ENCODE data around the gene GAS6.
A peak's percentile ranks its signal among the peaks of the same experiment; 100 is the strongest.
"Not testable (repeated sequence)": the region's sequence is repeated elsewhere in the genome, so short reads cannot be mapped to it uniquely, and the experiment has no call there.

The GAS6 gene

GRCh38 chr13:113886561-113887112 is 22.8 kb upstream of the GAS6 start:
- no peak for DNase-seq

- DNase-seq: no peak
Observed at GRCh38 chr13:113884821-113885220, 20.9 kb upstream of the GAS6 start.

DNA sequence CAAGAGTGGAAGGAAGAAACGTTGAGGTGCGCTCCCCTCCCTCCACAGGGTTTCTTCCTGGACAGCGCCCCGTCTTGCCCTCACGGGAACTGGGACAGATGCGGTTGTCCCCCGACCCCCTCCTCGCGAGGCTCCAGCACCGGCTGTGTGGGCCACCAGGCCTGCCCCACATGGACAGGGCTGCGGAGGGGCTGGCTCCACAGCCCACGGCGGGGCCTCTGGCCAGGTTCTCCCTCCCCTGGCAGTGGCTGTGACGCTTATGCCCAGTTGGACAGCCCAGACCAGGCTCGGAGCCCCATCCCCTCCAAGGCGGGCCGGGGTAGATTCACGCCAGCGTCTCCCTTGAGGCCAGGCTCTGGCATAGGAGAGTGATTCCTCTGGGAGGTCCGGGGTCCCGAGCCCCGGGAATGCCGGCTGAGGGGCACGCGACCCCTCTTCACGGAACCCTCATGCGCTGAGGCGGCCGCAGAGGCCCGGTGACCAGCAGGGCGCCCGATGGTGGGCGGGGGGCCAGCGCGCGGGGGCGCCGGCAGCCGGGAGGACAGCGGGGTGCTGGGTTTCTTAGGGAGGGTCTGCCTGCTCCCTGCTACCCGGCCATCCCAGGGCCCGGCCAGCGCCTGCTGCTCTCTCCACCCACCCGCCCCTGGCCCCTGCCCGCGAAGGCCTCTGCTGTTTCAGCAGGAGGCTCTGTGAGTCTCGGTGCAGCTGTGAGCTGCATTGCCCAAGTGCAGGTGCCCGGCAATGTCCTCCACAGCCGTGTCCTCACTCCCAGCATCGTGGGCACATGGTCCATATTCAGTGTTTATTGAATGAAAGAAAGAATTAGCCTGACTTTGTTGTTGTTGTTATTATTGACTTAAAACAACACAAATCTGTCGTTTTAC is 20.3 kb upstream of the GAS6 start:
- no peak for DNase-seq

DNA sequence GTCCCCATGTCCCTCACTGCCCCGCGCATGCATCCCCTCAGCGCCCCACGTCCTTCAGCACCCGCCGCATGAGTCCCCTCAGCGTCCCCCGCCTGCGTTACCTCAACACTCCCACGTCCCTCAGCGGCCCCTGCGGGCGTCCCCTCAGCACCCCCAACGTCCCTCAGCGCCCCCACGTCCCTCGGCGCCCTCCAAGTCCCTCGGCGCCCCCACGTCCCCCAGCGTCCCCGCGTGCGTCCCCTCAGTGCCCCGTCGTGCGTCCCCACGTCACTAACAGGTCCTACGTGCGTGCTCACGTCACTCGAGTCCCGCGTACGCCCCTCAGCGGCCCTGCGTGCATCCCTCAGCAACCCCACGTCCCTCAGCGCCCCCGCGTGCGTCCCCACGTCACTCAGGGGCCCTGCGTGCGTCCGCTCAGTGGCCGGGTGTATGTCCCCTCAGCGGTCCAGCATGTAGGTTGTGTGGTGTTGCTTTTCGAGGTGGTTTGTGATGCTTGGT is 19.5 kb upstream of the GAS6 start:
- DNase-seq: no peak

GRCh38 chr13:113882716-113883115 is 18.8 kb upstream of the GAS6 start:
- no peak for DNase-seq

DNA sequence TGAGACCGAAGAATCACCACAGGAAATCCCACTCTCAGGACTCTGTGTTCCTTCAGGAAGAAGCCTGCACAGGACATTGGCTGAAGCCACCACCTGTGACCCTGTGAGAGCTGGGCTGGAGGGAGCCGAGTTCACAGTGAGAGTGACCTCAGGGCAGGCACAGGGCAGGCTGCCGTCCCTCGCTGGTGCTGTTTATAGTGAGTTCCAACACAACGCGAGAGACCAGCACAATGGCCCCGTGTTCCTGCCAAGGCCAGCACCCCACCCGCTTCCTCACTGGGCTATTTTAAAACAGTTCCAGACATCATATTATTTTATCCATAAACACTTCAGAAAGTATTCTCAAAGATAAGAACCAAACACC is 18.4 kb upstream of the GAS6 start:
- no peak for DNase-seq

DNA sequence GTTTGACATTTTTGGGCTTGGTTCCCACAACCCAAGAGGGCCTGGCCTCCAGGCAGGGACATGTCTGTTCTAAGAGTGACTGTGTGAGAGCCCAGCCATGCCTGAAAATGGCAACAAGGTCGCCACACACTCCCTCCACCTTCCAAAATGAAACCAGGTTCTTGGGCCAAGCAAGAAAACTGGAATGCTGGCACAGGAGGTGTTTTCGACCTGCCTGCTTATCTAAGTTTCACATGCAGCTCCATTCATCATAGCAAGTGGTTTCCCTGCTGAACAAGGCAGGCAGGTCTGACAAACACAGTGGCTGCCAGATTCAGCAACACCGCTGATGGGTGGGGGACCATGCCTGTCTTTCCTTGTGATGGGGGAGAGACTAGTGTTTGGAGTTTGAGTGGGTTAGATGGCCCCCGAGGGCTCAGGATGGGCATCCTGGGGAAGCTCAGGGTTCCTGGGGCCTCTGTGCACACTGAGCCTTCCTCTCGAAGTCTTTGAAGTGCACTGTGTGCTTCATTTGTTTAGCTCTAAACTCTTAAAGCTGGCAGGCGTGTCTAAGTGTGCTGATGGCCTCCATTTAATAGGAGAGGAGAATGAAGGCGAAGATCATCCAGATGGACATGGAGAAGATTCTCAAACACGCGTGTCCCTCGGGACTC is 17.9 kb upstream of the GAS6 start:
- DNase-seq: no peak

GRCh38 chr13:113880651-113881611 is 17.1 kb upstream of the GAS6 start:
- no peak for DNase-seq

DNA sequence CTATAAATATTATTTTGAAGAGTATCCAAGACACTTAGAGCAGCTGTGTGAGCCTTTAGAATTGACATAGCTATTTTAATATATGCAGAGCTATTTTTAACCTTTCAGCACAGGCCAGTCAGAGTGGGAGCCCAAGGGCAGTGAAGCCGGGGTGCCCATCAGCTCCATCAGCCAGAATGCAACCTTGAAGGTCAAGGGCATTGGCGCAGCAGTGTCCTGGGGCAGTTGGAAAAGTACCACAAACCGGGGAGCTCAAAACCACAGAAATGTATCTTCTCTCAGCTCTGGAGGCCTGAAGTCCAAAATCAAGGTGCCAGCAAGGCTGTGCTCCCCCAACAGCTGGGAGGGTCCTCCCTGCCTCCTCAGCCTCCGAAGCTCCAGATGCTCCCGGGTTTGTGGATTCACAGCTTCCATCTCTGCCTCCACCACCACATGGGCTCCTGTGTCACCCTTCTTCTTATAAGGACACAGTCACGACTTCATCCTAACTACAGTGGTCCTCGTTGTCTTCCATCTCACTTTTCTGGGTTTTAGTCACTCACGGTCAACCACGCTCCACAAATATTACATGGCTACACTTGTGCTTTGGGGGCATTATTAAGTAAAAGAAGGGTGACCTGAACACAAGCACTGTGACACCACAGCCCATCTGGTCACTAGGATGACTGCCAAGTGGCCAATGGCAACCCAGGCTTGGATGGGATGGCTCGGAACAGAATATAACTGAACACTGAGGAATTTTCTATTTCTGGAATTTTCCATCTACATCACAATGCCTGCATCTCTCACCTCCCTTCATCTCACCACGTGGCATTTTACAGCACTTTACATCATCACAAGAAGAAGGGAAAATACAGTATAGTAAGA is 15.9 kb upstream of the GAS6 start:
- DNase-seq: no peak

GRCh38 chr13:113879017-113879416 is 15.1 kb upstream of the GAS6 start:
- no peak for DNase-seq

GRCh38 chr13:113877149-113877990 is 13.5 kb upstream of the GAS6 start:
- DNase-seq: no peak

DNA sequence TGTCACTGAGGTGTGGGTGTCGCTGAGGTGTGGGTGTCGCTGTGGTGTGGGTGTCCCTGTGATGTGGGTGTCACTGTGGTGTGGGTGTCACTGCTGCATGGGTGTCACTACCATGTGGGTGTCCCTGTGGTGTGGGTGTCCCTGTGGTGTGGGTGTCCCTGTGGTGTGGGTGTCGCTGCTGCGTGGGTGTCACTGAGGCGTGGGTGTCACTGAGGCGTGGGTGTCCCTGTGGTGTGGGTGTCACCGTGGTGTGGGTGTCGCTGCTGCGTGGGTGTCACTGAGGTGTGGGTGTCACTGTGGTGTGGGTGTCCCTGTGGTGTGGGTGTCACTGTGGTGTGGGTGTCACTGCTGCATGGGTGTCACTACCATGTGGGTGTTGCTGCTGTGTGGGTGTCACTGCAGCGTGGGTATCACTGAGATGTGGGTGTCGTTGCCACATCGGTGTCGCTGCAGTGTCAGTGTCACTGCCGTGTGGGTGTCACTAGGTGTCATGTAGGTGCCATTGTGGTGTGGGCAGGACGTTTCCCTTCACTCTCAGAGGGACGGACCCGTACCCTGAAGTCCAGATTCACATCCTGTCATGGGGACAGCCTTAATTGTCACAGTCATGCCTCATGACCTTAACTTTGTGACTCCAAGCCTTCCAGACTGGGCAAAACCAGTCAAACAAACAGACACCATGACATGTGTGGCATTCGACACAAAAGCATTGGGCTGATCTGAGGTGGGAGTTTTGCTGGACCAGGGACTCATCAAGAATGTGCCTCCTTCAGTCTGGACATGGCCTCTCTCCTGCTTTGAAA is 12.7 kb upstream of the GAS6 start:
- DNase-seq: peak; percentile 55

DNA sequence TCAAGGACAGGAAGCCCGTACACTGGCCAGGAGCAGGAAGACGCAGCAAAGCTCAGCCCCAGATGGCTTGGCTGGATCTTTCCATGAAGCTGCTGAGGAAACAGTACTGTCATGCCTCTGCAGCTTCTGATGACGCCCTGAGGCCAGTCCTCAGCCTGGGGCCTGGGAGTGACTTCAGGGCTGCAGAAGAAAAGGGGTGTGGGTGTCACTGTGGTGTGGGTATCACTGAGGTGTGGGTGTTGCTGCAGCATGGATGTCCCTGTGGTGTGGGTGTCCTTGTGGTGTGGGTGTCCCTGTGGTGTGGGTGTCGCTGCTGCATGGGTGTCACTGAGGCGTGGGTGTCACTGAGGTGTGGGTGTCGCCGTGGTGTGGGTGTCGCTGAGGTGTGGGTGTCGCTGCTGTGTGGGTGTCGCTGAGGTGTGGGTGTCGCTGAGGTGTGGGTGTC is 12.0 kb upstream of the GAS6 start:
- DNase-seq: peak; percentile 37

DNA sequence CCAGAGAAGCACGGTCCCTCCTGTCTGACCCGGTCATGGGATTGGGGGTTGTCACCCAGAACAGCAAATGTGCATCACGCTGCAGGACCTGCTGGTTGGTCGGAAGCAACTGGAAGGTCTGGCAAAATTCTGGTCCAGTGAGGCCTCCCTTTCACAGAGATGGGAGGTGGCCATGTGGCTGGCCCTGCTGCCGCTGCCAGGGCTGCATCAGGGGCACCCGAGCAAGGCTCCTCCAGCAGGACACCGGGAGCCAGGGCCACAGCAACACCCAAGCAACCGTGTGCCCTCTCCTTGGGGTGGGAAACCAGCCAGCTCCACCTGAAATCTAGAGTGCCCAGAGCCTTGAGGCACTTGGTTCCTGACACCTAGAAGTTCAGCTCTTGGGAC is 11.5 kb upstream of the GAS6 start:
- DNase-seq: no peak

DNA sequence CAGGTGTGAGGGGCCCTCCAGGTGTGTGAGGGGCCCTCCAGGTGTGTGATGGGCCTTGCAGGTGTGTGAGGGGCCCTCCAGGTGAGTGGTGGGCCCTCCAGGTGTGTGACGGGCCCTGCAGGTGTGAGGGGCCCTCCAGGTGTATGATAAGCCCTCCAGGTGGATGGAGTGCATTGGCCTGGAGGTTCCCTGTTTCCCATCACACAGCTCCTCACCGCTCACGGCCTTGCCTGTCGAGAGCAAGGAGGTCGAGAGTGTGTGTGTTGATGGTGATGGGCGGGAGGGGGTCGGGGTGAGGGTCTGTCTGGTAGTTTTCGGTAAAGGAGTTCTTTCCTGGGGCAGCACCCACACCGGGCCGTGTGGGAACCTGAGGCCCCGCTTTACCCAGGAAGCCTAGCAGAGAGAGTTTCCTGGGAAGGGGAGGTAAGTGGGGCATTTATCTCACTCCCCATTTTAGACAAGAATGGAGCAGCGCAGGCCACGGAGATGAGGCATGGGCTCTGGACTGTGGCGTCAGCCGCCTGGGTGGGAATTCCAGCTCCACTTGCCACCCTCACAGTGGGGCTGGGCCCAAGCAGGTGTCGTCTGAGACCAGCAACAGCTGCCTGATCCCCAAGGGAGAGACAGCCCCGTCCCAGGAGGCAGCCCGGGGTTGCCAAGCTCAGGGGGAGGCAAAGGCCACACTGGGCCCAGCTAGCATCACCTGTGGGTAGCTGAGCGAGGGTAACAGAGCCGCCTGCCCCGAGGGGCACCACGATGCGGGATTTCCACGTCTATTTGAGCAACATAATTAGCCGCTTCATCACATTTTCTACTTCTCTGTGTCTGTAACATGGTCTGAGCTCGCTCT is 10.9 kb upstream of the GAS6 start:
- DNase-seq: no peak

DNA sequence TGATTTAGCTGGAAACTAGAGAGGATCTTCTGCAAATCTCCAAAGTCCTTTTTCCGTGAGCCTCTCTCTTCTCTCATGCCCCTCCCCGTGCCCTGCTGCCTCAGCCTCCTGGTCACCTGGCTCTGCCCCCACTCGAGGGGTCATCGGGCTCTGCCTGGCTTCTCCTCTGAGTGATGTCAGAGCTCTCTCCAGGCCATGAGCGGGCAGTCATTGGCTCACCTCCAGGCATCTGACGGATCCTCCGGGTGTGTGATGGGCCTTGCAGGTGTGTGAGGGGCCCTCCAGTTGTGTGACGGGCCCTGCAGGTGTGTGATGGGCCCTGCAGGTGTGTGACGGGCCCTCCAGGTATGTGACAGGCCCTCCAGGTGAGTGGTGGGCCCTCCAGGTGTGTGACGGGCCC is 10.3 kb upstream of the GAS6 start:
- no peak for DNase-seq

- no peak for DNase-seq
Observed at GRCh38 chr13:113869263-113869662, 5.4 kb upstream of the GAS6 start.

DNA sequence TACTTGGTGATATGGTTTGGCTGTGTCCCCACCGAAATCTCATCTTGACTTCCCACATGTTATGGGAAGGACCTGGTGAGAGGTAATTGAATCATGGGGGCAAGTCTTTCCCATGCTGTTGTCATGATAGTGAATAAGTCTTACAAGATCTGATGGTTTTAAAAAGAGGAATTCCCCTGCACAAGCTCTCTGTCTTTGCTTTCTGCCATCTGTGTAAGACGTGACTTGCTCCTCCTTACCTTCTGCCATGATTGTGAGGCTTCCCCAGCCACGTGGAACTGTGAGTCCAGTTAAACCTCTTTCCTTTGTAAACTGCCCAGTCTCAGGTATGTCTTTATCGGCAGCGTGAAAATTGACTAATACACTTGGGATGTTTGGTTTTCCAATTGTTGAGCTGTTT is 4.0 kb upstream of the GAS6 start:
- DNase-seq: not testable (repeated sequence)

DNA sequence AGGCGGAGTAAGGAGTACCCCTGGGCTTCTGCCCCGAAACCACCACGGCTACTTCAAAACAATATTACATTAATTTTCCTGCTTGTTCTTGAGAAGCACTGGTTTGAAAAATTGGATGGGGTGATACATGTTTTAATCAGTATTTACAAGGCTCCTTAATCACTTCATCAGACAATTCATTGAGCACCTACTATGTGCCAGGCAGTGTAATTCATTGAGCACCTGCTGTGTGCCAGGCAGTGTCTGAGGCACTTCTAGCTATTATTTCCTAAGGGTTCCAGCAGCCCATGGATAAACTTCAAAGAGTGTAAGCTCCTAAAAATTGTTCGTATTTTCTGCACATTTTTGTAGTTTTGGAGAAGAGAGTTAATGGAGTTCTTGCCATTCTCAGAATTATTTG is 1.6 kb upstream of the GAS6 start:
- DNase-seq: no peak

Measured in CD4-positive, alpha-beta T cell treated with Interleukin-21 for 1 hour (primary cell).